SJSA1 (cell line): Measurements from ENCODE around the gene ITM2C. TPM values are rescaled to one million over a fixed set of nuclear protein-coding genes. Genes with fewer than 3 reads are reported as not detected.

Experiments
- DNase-seq, 2 experiments: peaks; one replicate each; pipeline ENCODE4 v3.0.0-alpha.2; 2015 to 2020; ENCODE audit warnings: low spot score in 2 of 2, low read depth in 1 of 2
- H3K27ac ChIP-seq: fragments of 250-450 bp; sonication (Bioruptor Pico); 2 replicates; pipeline ENCODE4 v1.5.1; 2020; ENCODE audit warnings: mild to moderate bottlenecking, moderate library complexity
- H3K27me3 ChIP-seq: fragments of 250-450 bp; sonication (Bioruptor Pico); replicated peaks from 2 replicates; pipeline ENCODE4 v1.5.1; 2020; ENCODE audit warnings: mild to moderate bottlenecking, moderate library complexity
- H3K36me3 ChIP-seq: fragments of 250-450 bp; sonication (Bioruptor Pico); 2 replicates; pipeline ENCODE4 v1.5.1; 2020; ENCODE audit warnings: mild to moderate bottlenecking
- H3K4me1 ChIP-seq: fragments of 250-450 bp; sonication (Bioruptor Pico); replicated peaks from 2 replicates; pipeline ENCODE4 v1.6.1; 2021; ENCODE audit warnings: mild to moderate bottlenecking
- H3K4me3 ChIP-seq: fragments of 250-450 bp; sonication (Bioruptor Pico); 2 replicates; pipeline ENCODE4 v1.5.1; 2020; ENCODE audit warnings: mild to moderate bottlenecking
- H3K9me3 ChIP-seq: fragments of 250-450 bp; sonication (Bioruptor Pico); replicated peaks from 2 replicates; pipeline ENCODE4 v1.5.1; 2020; ENCODE audit warnings: mild to moderate bottlenecking
- total RNA-seq: library from RNA; depleted of rRNA; stranded (reverse); fragments of >200 nt; shearing (Covaris generic); gene quantifications from 2 replicates; pipeline ENCODE4 v1.2.3, GENCODE V29; 2014

ITM2C gene
- total RNA-seq, 1 experiment from 2014 or later = 216 TPM

- no peaks in the 10 kb centered on the region for H3K27me3 ChIP-seq
- no peak overlapping the region for H3K4me3 ChIP-seq
- no peaks in the 10 kb centered on the region for H3K36me3 ChIP-seq
- DNase-seq = no peak
- H3K9me3 ChIP-seq = no peaks in the 10 kb centered on the region
- H3K4me1 ChIP-seq = peaks cover 9% of the 10 kb centered on the region; the same call in 1 of the 2 replicates
- H3K27ac ChIP-seq = no peak overlapping the region
Observed at GRCh38 chr2:230919240-230919639, 54.5 kb downstream of the ITM2C start.

GRCh38 chr2:230919681-230920080 is 54.9 kb downstream of the ITM2C start:
- no peak overlapping the region for H3K4me3 ChIP-seq
- H3K4me1 ChIP-seq = peaks cover 9% of the 10 kb centered on the region; the same call in 1 of the 2 replicates
- no peak for DNase-seq
- no peak overlapping the region for H3K27ac ChIP-seq
- no peaks in the 10 kb centered on the region for H3K27me3 ChIP-seq
- no peaks in the 10 kb centered on the region for H3K9me3 ChIP-seq
- no peaks in the 10 kb centered on the region for H3K36me3 ChIP-seq

GRCh38 chr2:230920167-230920566 is 55.4 kb downstream of the ITM2C start:
- Histone ChIP-seq H3K4me3 (no peak overlapping the region), H3K36me3 (no peaks in the 10 kb centered on the region), H3K9me3 (no peaks in the 10 kb centered on the region), H3K4me1 (peaks cover 9% of the 10 kb centered on the region; the same call in 1 of the 2 replicates), H3K27ac (no peak overlapping the region), H3K27me3 (no peaks in the 10 kb centered on the region)
- DNase-seq = peak in 1 of 2 experiments; percentile 5

- Histone ChIP-seq H3K4me1 (peaks cover 9% of the 10 kb centered on the region; the same call in 1 of the 2 replicates), H3K4me3 (no peak overlapping the region), H3K9me3 (no peaks in the 10 kb centered on the region), H3K36me3 (no peaks in the 10 kb centered on the region), H3K27me3 (no peaks in the 10 kb centered on the region), H3K27ac (no peak overlapping the region)
- peak in 1 of 2 experiments; percentile 25 for DNase-seq
Observed at GRCh38 chr2:230921806-230922595, 57.3 kb downstream of the ITM2C start.

- H3K27ac ChIP-seq = no peak overlapping the region
- no peaks in the 10 kb centered on the region for H3K9me3 ChIP-seq
- peaks cover 9% of the 10 kb centered on the region; the same call in 1 of the 2 replicates for H3K4me1 ChIP-seq
- H3K4me3 ChIP-seq = no peak overlapping the region
- H3K27me3 ChIP-seq = no peaks in the 10 kb centered on the region
- peak in 1 of 2 experiments; percentile 24 for DNase-seq
- no peaks in the 10 kb centered on the region for H3K36me3 ChIP-seq
Observed at GRCh38 chr2:230922951-230923717, 58.4 kb downstream of the ITM2C start.

GRCh38 chr2:230924092-230924469 is 59.3 kb downstream of the ITM2C start:
- no peak overlapping the region for H3K4me3 ChIP-seq

GRCh38 chr2:230924470-230925341 is 60.0 kb downstream of the ITM2C start, which contains the start of gene GPR55:
TSS of gene GPR55 (minus strand) at chr2:230925242. CDS start at chr2:230910962, 14,280 bp downstream.
- DNase-seq = peak in 1 of 2 experiments; percentile 35
- Histone ChIP-seq H3K4me3 (no peak within 1 kb of the TSS), H3K36me3 (no peaks in the 10 kb centered on the region), H3K27ac (no peak within 1 kb of the TSS), H3K4me1 (peaks cover 9% of the 10 kb centered on the region; the same call in 1 of the 2 replicates), H3K27me3 (no peaks in the 10 kb centered on the region), H3K9me3 (no peaks in the 10 kb centered on the region)

More at GRCh38 chr2:230924092-230924469, 59.3 kb downstream of the ITM2C start:
- Histone ChIP-seq H3K4me1 (peaks cover 9% of the 10 kb centered on the region; the same call in 1 of the 2 replicates), H3K36me3 (no peaks in the 10 kb centered on the region), H3K9me3 (no peaks in the 10 kb centered on the region), H3K27ac (no peak overlapping the region), H3K27me3 (no peaks in the 10 kb centered on the region)
- peak in 1 of 2 experiments; percentile 24 for DNase-seq

GRCh38 chr2:230925443-230925878 is 60.7 kb downstream of the ITM2C start:
- no peak overlapping the region for H3K27ac ChIP-seq
- DNase-seq = peak in 1 of 2 experiments; percentile 29
- H3K27me3 ChIP-seq = no peaks in the 10 kb centered on the region
- H3K4me3 ChIP-seq = no peak overlapping the region
- H3K36me3 ChIP-seq = no peaks in the 10 kb centered on the region
- H3K4me1 ChIP-seq = peaks cover 9% of the 10 kb centered on the region; the same call in 1 of the 2 replicates
- H3K9me3 ChIP-seq = no peaks in the 10 kb centered on the region

GRCh38 chr2:230925879-230926765 is 61.4 kb downstream of the ITM2C start:
- H3K36me3 ChIP-seq = no peaks in the 10 kb centered on the region
- H3K27ac ChIP-seq = no peak overlapping the region
- H3K27me3 ChIP-seq = no peaks in the 10 kb centered on the region
- peaks cover 9% of the 10 kb centered on the region; the same call in 1 of the 2 replicates for H3K4me1 ChIP-seq
- peak in 1 of 2 experiments; percentile 32 for DNase-seq
- H3K4me3 ChIP-seq = no peak overlapping the region
- H3K9me3 ChIP-seq = no peaks in the 10 kb centered on the region

GRCh38 chr2:230927711-230928341 is 63.1 kb downstream of the ITM2C start:
- H3K27me3 ChIP-seq = no peaks in the 10 kb centered on the region
- DNase-seq = peak in 1 of 2 experiments; percentile 34
- H3K4me3 ChIP-seq = no peak overlapping the region
- no peaks in the 10 kb centered on the region for H3K36me3 ChIP-seq
- H3K4me1 ChIP-seq = no peaks in the 10 kb centered on the region
- H3K27ac ChIP-seq = no peak overlapping the region
- H3K9me3 ChIP-seq = no peaks in the 10 kb centered on the region
